ENCODE data around the gene SGCD.

Gene SGCD

DNA sequence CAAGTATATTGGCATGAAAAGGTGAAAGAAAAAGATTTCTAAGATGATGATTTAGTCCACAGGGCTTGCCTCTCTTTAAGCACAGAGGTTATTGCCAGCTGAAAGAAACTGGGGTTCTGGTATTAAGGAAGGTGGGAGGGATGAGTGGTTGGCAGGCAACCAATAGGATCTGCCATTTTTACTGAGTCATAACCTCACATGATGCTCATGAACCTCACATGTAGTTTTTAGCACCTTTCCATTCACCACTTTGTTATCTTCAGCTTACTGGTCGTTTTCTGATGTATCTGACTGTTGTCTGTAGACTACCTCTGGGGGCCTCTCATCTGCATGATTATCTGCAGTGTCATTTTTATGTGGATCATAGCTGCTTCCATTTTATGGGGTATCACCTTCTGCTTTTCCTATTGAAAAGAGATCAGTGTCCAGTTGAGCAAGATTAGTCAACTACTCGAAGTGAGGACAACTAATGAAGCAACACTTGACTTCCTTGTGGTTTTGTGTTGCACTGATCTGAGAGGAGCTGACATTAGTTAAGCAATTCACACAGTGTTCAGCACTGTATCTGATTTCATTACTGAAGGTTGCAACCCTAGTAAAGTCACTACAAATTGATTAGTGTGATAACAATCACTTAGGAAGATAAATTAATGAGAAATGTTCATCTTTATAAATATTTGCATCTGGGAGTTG, 186.3 kb downstream of the SGCD start:
- no peak overlapping the region for H3K4me3 ChIP-seq (ENCODE audit: low read length)
- no peak for TF ChIP-seq ZNF274 (IDR thresholded peaks at IDR 0.05; ENCODE audit: low read depth, low read length)

DNA sequence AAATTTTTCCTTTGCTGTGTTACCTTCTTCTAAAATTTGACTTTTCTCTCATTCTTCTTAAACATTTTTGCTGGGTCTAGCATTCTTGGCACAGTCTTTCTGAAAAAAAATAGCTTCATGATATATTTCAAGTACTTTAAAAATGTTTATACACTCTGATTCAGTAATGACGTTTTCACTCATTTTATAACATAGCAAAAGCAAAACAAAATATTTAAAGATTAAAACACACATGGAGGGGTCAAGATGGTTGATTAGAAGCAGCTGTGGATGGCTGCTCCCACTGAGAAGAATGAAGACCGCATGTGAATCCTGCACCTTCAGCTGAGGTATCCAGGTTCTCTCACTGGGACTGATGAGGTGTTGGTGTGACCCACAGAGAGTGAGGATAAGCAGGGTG, 188.2 kb downstream of the SGCD start:
- TF ChIP-seq ZNF274 (IDR thresholded peaks at IDR 0.05; ENCODE audit: low read depth, low read length) = no peak

DNA sequence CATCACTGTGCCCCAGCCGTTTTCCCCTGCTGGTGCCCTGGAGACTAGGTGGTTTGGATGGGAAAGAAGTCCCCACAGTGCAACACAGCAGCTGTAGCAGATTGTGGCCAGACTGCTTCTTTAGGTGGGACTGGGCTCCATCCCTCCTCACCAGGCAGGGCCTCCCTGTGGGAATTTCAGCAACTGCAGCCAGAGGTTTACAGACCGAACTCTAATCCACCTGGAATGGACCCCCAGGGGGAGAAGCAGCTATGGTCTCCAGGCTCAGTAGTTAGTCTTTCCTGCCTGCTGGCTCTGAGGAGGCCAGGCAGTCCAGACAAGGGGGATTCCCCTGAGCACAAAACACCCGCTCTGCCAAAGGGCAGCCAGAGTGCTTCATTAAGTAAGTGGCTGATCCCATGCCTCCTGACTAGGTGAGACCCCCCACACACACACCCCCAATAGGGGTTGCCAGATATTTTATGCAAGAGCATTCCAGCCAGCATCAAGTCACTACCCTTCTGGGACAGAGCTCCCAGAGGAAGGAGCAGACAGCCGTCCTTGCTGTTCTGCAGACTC, 188.9 kb downstream of the SGCD start:
- no peak for TF ChIP-seq ZNF274 (IDR thresholded peaks at IDR 0.05; ENCODE audit: low read depth, low read length)
- no peak overlapping the region for H3K4me3 ChIP-seq (ENCODE audit: low read length)

More for the DNA sequence above, 188.2 kb downstream of the SGCD start:
- H3K4me3 ChIP-seq (ENCODE audit: low read length) = no peak overlapping the region

DNA sequence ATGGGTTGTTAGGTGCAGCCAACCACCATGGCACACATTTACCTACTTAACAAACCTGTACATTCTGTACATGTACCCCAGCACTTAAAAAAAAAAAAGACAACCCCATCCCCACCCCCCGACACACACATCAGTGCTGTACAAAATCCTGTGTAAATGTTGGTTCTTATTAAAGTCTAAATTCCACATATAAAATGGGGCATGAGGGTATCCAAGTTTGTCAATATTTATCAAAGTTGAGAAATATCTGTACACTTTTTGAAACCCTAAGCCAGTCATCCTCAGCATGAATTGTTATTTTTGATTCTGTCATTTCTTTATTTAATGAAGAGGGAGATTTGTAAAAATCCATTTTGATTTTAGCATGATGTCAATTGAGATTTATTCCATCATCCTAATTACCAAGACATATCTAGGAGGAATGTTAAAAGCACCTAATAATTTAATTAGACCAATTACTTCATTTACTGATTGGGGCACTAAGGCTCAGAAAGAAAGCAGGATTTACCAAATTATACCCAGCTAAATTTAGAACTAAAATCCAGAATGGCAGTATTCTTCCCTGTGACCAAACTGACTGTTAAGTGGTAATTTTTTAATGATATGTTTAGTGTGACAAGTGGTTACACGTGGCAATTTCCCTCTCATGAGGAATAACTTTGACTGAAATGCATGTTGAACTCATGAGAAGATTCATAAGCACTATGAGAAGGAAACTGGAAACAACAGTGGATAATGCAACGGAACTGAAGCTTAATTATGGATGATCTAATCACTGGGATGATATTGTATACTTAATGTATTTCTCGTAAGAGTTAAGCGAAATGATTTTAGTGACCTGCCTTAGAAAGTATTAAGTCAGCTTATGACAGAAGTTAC, 195.9 kb downstream of the SGCD start:
- no peak for TF ChIP-seq ZNF274 (IDR thresholded peaks at IDR 0.05; ENCODE audit: low read depth, low read length)
- H3K4me3 ChIP-seq (ENCODE audit: low read length) = no peak overlapping the region

DNA sequence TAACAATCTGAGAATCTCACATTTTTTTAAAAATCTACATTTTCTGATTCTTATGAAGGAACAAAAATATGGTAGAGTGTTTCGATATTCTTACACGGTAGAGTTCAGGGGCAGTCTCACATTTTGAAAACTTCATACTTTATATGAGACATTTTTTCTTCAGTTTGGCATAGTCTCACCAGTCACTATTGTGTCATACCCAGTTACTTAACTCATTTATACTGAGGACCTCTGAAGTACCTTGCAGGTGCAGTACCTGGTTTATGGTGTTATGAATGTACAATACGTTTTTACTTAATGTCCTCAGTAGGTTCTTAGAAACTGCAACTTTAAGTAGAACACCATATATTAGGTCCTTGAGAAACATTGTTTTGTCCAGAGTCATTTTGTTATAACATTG, 196.6 kb downstream of the SGCD start:
- H3K4me3 ChIP-seq (ENCODE audit: low read length) = no peak overlapping the region
- TF ChIP-seq ZNF274 (IDR thresholded peaks at IDR 0.05; ENCODE audit: low read depth, low read length) = no peak

DNA sequence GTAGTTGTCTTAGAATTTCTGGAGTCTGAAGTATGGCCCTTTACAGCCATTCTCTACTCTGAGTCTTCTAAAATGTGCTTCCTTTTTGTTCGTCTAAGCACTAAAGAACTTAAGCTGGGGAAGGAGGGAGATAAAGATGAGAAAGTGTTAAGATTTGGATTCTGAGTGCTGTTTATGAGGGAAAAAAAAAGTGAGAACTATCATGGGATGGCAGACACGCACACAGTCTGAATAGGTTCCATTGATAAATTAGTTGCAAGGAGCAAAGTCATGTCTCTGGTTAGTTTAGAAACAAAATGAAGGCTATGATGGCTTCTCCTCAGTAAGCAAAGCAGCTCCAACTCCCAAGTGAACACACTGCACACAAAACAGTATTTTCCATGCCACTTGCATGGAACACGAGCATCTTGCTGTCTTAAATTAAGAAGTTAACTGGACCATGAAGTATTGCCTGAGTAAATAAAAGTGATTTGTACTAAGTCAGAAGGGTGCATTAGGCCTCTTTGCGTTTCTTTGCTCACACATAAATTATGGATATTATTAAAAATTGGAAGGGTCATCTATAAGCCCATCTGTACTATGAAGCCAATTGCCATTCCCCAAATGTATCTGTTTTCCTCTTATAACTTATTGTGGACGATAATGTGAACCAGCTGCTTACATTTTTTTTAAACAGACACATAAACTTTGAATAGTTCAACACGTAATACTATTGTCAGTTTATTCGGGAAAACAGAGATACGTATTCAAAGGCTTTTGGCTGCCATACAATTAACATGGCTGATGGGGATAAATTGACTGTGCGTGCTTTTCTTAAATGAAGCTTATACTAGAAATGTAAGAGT, 199.3 kb downstream of the SGCD start:
- no peak overlapping the region for H3K4me3 ChIP-seq (ENCODE audit: low read length)
- TF ChIP-seq ZNF274 (IDR thresholded peaks at IDR 0.05; ENCODE audit: low read depth, low read length) = no peak

DNA sequence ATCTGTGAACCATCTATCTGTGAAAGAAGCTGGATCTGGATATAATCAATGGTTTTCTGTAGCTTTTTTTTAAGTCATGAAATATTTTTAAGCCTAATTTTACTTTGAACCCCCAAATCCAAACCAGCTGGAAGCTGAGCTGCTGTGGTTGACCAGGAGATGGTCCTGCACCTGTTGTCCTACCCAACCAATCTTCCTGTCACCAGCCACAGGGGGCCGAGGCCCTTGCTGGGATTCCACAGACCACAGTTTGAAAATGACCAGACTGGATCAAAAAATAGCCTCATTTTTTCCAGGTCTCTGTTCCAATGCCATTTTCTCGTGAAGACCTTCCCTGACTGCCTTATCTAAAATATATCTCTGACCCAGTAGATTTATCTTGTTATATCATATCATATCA, 200.6 kb downstream of the SGCD start:
- no peak for TF ChIP-seq ZNF274 (IDR thresholded peaks at IDR 0.05; ENCODE audit: low read depth, low read length)
- H3K4me3 ChIP-seq (ENCODE audit: low read length) = no peak overlapping the region

DNA sequence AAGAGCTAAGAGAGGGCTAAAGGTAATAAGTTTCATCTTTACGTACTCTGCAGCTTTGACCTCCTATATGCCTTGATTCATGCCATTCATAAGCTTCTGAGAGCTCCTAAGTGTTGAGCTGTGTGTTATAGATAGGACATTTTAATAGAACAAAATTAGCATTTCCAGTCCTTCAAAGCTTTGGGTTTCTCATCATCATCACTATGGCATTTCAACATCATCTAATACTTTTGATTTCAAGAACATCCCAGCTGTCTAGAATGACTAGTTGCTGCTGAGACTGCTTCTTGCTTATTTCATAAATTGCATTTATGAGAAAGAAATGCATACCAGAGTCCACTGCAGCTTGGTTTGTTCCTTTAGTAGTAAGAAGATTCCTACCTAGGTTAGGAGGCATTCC, 201.7 kb downstream of the SGCD start:
- TF ChIP-seq ZNF274 (IDR thresholded peaks at IDR 0.05; ENCODE audit: low read depth, low read length) = no peak
- no peak overlapping the region for H3K4me3 ChIP-seq (ENCODE audit: low read length)

DNA sequence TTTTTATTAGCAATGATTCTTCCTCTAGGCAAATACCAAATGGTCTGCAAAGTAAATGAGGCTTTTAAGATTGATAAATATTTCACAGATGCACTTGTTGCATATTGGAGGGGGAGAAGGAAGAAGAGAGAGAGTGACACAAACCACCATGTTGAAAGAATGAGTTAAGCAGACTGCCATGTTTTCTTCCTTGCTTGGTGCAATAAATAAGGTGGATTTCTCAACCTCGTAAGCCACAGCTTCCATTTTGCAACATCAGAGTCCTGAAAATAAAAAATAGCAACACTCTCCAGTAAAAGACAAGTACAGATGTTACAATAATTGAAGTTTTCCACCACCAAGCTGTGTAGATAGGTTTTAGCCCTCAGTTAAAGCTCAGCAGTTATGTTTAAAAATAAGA, 202.9 kb downstream of the SGCD start:
- no peak overlapping the region for H3K4me3 ChIP-seq (ENCODE audit: low read length)
- TF ChIP-seq ZNF274 (IDR thresholded peaks at IDR 0.05; ENCODE audit: low read depth, low read length) = no peak

DNA sequence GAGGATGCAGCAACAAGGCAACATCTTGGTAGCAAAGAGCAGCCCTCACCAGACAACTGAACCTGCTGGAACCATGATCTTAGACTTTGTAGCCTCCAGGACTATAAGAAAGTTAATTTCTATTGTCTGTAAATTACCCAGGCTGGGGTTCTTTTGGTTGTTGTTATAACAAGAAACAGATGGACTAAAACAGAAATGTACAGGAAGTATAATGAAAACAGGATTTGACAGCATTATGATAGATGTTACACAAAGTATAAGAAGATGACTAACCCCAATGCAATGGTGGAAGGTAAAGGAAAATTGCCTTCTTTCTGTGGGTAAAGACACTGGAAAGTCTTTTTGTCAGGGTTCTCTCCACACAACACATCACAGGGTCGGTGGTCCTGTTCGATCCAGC, 204.2 kb downstream of the SGCD start:
- H3K4me3 ChIP-seq (ENCODE audit: low read length) = no peak overlapping the region

DNA sequence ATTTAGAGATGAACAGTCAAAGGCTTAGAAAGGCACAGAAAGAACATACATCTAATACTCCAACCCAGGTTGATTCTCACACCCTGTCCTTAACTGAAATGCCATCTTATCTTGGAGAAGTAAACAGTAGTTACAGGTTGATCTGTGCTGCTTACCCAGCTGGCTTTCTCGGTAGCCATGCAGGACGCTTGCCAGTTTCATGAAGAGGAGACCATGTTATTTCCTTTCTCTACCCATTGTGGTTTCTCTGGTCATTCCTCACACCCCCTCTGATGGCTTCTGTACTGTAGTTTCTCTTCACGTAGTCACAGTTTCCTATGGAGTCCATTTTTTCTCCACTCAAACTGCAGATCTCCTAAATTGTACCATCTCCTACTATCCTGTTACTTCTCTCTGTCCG, 206.0 kb downstream of the SGCD start:
- H3K4me3 ChIP-seq (ENCODE audit: low read length) = no peak overlapping the region
- no peak for TF ChIP-seq ZNF274 (IDR thresholded peaks at IDR 0.05; ENCODE audit: low read depth, low read length)

More for the DNA sequence above, 204.2 kb downstream of the SGCD start:
- no peak for TF ChIP-seq ZNF274 (IDR thresholded peaks at IDR 0.05; ENCODE audit: low read depth, low read length)

DNA sequence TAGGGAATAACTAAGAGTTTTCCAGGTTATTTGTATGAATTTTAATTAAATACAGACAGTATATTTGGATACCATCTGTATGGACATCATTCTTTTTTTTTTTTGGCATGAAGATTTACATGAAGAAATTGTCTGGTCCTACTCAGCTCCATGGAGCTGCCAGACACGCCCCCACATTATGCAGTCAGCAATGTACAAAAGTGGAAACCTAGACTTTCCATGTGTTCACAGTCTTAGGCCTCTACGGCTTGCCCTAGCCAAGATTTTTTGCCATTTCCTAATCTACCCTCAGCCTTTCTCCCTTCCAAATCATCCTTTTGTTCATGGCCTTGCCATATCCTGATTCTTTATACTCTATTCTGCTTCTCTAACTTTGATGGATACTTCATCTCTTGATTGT, 207.1 kb downstream of the SGCD start:
- H3K4me3 ChIP-seq (ENCODE audit: low read length) = no peak overlapping the region
- TF ChIP-seq ZNF274 (IDR thresholded peaks at IDR 0.05; ENCODE audit: low read depth, low read length) = no peak

DNA sequence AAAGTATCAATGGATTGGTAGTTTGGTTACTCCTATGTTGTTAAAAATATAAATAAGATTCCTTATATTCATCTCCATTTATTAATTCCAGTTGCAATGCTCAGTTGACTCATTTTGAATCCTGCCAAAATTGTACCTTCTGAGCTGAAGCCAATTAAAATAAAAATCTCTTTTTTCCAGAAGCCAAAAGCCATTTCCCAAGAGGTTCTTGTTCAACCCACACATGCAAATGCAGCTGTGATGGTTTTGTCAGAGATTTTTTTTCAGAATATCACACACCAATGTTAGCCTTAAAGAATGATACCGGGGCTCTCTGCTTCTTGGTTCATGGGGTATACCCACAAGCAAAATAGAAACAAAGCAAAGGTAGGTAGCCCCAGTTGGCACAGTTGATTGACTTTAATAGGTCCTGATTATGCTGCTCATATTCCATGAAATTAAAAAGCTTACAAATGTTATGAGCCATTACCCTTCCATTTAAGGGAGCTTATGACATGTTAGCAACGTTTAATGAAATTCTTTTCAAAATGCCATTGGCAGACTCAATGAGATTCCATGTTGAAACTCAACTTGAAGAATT, 208.0 kb downstream of the SGCD start:
- TF ChIP-seq ZNF274 (IDR thresholded peaks at IDR 0.05; ENCODE audit: low read depth, low read length) = no peak
- no peak overlapping the region for H3K4me3 ChIP-seq (ENCODE audit: low read length)

DNA sequence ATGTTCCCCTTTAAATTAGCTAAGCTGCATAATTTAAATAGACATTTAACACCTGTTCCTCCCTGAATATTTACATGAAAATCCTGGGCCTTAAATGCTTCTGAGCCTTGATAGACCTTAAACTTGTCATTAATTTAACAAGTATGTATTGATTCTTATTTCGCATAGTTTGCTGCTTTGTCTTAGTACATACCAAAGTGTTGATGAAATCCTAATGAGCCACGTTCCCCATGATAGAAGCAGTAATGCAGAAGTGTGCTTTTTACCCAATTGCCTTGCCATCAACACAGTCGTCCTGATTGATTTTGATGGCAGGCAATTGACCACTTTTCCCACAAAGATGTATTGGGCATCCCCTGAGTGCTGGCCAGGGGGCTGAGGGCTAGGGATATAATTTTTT, 213.5 kb downstream of the SGCD start:
- no peak overlapping the region for H3K4me3 ChIP-seq (ENCODE audit: low read length)
- TF ChIP-seq ZNF274 (IDR thresholded peaks at IDR 0.05; ENCODE audit: low read depth, low read length) = no peak
